OCI-LY7 (cell line): ENCODE measurements around the gene RASAL1. TPM values are rescaled to one million over a fixed set of nuclear protein-coding genes. Genes with fewer than 3 reads are reported as not detected.

ENCODE experiments used
- BruUV-seq: library from RNA; stranded (reverse); fragments of 400-500 nt; replicated peaks from 2 replicates; lab custom pipeline; 2021; lab: Mats Ljungman, UMichigan
- CTCF ChIA-PET: fragments of 300-600 bp; sonication (Branson Sonifier 250); formaldehyde crosslinking; loops from one replicate; lab custom pipeline; 2022; ENCODE audit warnings: antibody characterized with exemption; ENCODE audit not compliant: unreplicated experiment; lab: Charles Lee
- POLR2A ChIA-PET: fragments of 300-600 bp; sonication (Branson Sonifier 250); formaldehyde crosslinking; loops from one replicate; lab custom pipeline; 2022; ENCODE audit warnings: antibody characterized with exemption; lab: Charles Lee
- DNase-seq: peaks from one replicate; pipeline ENCODE4 v3.0.0-alpha.2; 2015; ENCODE audit warnings: low spot score
- H2AFZ ChIP-seq: fragments of 200-600 bp; sonication (generic), shearing (Covaris generic); 2 replicates; pipeline ENCODE4 v1.6.1; 2014; ENCODE audit warnings: mild to moderate bottlenecking, antibody characterized with exemption, low read length, moderate library complexity
- H3K27ac ChIP-seq: fragments of 200-600 bp; sonication (generic); 2 replicates; pipeline ENCODE4 v1.5.1; 2014; ENCODE audit warnings: mixed run types, low read depth, mild to moderate bottlenecking, moderate library complexity, low read length, inconsistent platforms; ENCODE audit not compliant: poor library complexity, severe bottlenecking
- H3K36me3 ChIP-seq: fragments of 200-600 bp; sonication (generic); 2 replicates; pipeline ENCODE4 v1.6.1; 2014; ENCODE audit warnings: mild to moderate bottlenecking, antibody characterized with exemption, low read length, moderate library complexity, mixed read lengths; ENCODE audit not compliant: insufficient read depth
- H3K4me1 ChIP-seq: fragments of 200-600 bp; sonication (generic); 2 replicates; pipeline ENCODE4 v1.5.1; 2014; ENCODE audit warnings: mild to moderate bottlenecking, low read length; ENCODE audit not compliant: insufficient read depth, poor library complexity, severe bottlenecking
- H3K4me2 ChIP-seq: fragments of 200-600 bp; sonication (generic); 2 replicates; pipeline ENCODE4 v1.6.1; 2014; ENCODE audit warnings: mild to moderate bottlenecking, low read length
- H3K4me3 ChIP-seq: fragments of 200-600 bp; sonication (generic); 2 replicates; pipeline ENCODE4 v1.5.1; 2014; ENCODE audit warnings: mild to moderate bottlenecking, low read depth, low read length; ENCODE audit not compliant: poor library complexity, severe bottlenecking
- H3K79me2 ChIP-seq: fragments of 200-600 bp; sonication (generic); 2 replicates; pipeline ENCODE4 v1.6.1; 2016; ENCODE audit warnings: low read depth, mild to moderate bottlenecking, low read length, moderate library complexity, mixed read lengths; ENCODE audit not compliant: insufficient read depth
- H3K9me2 ChIP-seq: fragments of 200-600 bp; sonication (generic); 2 replicates; pipeline ENCODE4 v1.6.1; 2016; ENCODE audit warnings: mild to moderate bottlenecking, low read length, mixed read lengths; ENCODE audit not compliant: insufficient read depth
- H3K9me3 ChIP-seq: fragments of 200-600 bp; sonication (generic); 2 replicates; pipeline ENCODE4 v1.6.1; 2014; ENCODE audit warnings: mild to moderate bottlenecking, mixed run types, low read length, mixed read lengths
- H4K20me1 ChIP-seq: fragments of 200-600 bp; sonication (generic); 2 replicates; pipeline ENCODE4 v1.6.1; 2014; ENCODE audit warnings: mild to moderate bottlenecking, antibody characterized with exemption, low read length, moderate library complexity, mixed read lengths; ENCODE audit not compliant: insufficient read depth
- EZH2phosphoT487 ChIP-seq: fragments of 200-600 bp; sonication (generic); IDR thresholded peaks from 2 replicates; pipeline ENCODE4 v1.6.1; 2018; ENCODE audit warnings: low read depth, borderline replicate concordance, mild to moderate bottlenecking, mixed run types, antibody characterized with exemption, low read length, moderate library complexity, mixed read lengths
- intact Hi-C: fragments of 100-400 bp; cut with micrococcal nuclease; formaldehyde crosslinking; loops from one replicate; pipeline ENCODE4 v1.10.0; 2022; ENCODE audit not compliant: unreplicated experiment
- total RNA-seq, 2 experiments: library from RNA; depleted of rRNA in 1 of 2; stranded (reverse); fragments of >200 nt in 1 of 2; shearing (Covaris generic) in 1 of 2; gene quantifications; 2 replicates each; pipeline ENCODE4 v1.2.3, GENCODE V29; 2014 to 2022
- TF ChIP-seq, protein P1 (sequence below): fragments of 200-600 bp; sonication (generic); conservative IDR thresholded peaks from 2 replicates; pipeline ENCODE4 v1.5.1; 2014; ENCODE audit warnings: mild to moderate bottlenecking, antibody characterized with exemption, low read length, moderate library complexity, mixed read lengths

Gene RASAL1
- total RNA-seq, 2 experiments from 2014 or later = 74.4 to 89.1 TPM

DNA sequence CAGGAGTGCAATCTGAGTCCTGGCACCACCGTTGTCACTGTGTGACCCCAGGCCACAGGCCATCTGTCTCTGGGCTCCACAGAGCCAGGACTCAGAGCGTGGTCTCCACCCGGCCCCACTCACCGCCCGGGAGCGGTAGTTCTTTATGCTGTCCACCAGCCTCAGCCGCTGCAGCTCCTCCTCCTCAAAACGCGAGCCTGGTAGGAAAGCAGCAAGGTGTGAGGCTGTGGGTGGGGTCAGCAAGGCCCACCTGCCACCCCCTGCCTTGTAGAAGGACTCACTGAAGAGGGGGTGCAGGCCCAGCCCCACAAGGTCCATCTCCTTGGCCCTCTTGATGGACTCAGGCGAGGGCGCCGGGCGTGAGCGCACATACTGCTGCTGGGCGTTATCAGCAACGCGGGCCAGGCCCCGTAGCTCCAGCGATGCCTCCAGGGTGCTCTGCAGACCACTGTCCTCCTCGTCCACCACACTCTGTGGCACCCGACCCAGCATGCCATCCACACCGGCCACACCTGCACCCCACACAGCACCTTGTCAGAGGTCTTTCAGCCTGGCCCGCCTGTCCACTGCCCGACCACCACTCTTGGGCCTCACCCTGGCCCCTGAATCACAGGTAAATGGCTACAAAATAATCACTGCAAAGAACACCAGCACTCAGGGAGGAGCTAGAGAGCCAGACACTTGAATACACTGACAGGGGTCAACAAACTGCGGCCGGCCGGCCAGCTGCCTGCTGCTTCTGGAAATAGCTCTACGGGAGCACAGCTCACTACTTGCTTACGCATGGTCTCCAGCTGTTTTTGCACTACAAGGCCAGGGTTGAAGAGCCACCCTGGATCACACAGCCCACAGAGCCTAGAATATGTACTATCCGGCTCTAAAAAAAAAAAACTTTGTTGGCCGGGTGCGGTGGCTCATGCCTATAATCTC, 30.2 kb upstream of the RASAL1 start:
- H3K4me1 ChIP-seq = peaks cover 20% of the 10 kb centered on the region
- H3K79me2 ChIP-seq = peaks cover 5% of the 10 kb centered on the region; the same call in 1 of the 2 replicates
- ChIA-PET POLR2A (no interaction called here), CTCF (no interaction called here)
- H3K27ac ChIP-seq = no peak overlapping the region
- H2AFZ ChIP-seq = no peak overlapping the region
- H3K4me3 ChIP-seq = no peak overlapping the region
- DNase-seq = no peak
- BruUV-seq = no TSS peak
- no peaks in the 10 kb centered on the region for H3K9me2 ChIP-seq
- H4K20me1 ChIP-seq = no peaks in the 10 kb centered on the region
- TF ChIP-seq, protein P1, sequence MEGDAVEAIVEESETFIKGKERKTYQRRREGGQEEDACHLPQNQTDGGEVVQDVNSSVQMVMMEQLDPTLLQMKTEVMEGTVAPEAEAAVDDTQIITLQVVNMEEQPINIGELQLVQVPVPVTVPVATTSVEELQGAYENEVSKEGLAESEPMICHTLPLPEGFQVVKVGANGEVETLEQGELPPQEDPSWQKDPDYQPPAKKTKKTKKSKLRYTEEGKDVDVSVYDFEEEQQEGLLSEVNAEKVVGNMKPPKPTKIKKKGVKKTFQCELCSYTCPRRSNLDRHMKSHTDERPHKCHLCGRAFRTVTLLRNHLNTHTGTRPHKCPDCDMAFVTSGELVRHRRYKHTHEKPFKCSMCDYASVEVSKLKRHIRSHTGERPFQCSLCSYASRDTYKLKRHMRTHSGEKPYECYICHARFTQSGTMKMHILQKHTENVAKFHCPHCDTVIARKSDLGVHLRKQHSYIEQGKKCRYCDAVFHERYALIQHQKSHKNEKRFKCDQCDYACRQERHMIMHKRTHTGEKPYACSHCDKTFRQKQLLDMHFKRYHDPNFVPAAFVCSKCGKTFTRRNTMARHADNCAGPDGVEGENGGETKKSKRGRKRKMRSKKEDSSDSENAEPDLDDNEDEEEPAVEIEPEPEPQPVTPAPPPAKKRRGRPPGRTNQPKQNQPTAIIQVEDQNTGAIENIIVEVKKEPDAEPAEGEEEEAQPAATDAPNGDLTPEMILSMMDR = no peak
- no peak for TF ChIP-seq EZH2phosphoT487
- intact Hi-C loops = no loop called here
- H3K4me2 ChIP-seq = no peak overlapping the region
- H3K36me3 ChIP-seq = peaks cover 90% of the 10 kb centered on the region
- H3K9me3 ChIP-seq = no peaks in the 10 kb centered on the region

DNA sequence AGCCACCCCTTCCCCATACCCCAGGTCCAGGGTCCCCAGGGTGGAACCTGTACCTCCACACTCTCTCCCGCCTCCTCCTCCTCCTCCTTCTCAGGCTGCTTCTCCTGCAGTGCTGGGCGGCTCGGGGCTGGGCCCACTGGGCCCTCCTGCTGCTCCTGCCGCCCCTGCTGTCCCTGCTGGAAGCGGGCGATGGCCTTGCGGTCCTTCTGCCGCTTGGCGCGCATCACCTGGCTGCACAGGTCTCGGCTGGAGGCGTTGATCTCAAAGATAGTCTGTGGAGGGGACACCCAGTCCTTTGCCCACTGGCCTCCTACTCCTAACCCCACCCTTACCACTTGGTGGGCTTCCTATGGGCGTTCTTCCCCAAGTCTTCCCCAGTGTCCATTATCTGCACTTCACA, 28.5 kb upstream of the RASAL1 start:
- Histone ChIP-seq H3K4me1 (peaks cover 30% of the 10 kb centered on the region), H2AFZ (no peak overlapping the region), H3K79me2 (peaks cover 12% of the 10 kb centered on the region; the same call in 1 of the 2 replicates), H3K9me3 (no peaks in the 10 kb centered on the region), H3K36me3 (peaks cover 91% of the 10 kb centered on the region), H4K20me1 (no peaks in the 10 kb centered on the region), H3K4me2 (no peak overlapping the region), H3K4me3 (no peak overlapping the region), H3K9me2 (no peaks in the 10 kb centered on the region), H3K27ac (no peak overlapping the region)
- ChIA-PET POLR2A (interaction anchor here (4.7 kb wide), 1 partner anchor 8 kb away, joined by 46 read pairs; no protein-coding TSS in a partner anchor), CTCF (no interaction called here)
- TF ChIP-seq, protein P1 = no peak
- no peak for TF ChIP-seq EZH2phosphoT487
- intact Hi-C loops = no loop called here
- no peak for DNase-seq
- no TSS peak for BruUV-seq

DNA sequence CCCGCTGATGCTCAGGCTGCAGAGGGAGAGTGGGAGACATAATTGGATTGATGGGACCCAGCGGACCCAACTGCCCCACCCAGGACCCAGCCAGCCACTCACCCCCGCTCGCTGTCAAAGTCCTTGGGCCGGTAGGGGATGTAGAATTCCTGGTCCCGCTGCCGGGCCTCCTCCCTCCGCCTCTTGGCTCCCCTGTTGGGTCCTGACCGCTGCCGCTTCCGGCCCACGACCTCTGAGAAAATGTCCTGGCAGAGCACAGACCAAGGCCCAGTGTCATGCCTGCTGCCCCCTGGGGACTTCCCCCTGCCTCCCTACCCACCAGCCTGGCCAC, 27.4 kb upstream of the RASAL1 start:
- POLR2A ChIA-PET = interaction anchor here (0.5 to 4.7 kb wide), 4 partner anchors 9 to 125 kb away, joined by 4 to 46 read pairs (median 4); no protein-coding TSS in a partner anchor
- DNase-seq = no peak
- no peak overlapping the region; the same call in 1 of the 2 replicates for H3K4me2 ChIP-seq
- no peak overlapping the region for H2AFZ ChIP-seq
- intact Hi-C loops = no loop called here
- peaks cover 92% of the 10 kb centered on the region for H3K36me3 ChIP-seq
- no TSS peak for BruUV-seq
- H3K9me2 ChIP-seq = no peaks in the 10 kb centered on the region
- H3K4me3 ChIP-seq = no peak overlapping the region
- peak overlapping the region; percentile 77 for H3K27ac ChIP-seq
- TF ChIP-seq, protein P1 = no peak
- no peak for TF ChIP-seq EZH2phosphoT487
- no peaks in the 10 kb centered on the region for H4K20me1 ChIP-seq
- CTCF ChIA-PET = no interaction called here
- peaks cover 12% of the 10 kb centered on the region; the same call in 1 of the 2 replicates for H3K79me2 ChIP-seq
- H3K4me1 ChIP-seq = peaks cover 37% of the 10 kb centered on the region
- no peaks in the 10 kb centered on the region for H3K9me3 ChIP-seq
